ENCODE results near the gene KCNE3.

Gene KCNE3

GRCh38 chr11:74493791-74494630, 26.7 kb upstream of the KCNE3 start:
- H3K4me3 ChIP-seq (ENCODE audit: low read depth, low read length) = peak overlapping the region; percentile 85
- DNase-seq (ENCODE audit: low read depth) = no peak
- TF ChIP-seq, protein P1, sequence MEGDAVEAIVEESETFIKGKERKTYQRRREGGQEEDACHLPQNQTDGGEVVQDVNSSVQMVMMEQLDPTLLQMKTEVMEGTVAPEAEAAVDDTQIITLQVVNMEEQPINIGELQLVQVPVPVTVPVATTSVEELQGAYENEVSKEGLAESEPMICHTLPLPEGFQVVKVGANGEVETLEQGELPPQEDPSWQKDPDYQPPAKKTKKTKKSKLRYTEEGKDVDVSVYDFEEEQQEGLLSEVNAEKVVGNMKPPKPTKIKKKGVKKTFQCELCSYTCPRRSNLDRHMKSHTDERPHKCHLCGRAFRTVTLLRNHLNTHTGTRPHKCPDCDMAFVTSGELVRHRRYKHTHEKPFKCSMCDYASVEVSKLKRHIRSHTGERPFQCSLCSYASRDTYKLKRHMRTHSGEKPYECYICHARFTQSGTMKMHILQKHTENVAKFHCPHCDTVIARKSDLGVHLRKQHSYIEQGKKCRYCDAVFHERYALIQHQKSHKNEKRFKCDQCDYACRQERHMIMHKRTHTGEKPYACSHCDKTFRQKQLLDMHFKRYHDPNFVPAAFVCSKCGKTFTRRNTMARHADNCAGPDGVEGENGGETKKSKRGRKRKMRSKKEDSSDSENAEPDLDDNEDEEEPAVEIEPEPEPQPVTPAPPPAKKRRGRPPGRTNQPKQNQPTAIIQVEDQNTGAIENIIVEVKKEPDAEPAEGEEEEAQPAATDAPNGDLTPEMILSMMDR (IDR thresholded peaks at IDR 0.05; ENCODE audit: insufficient read depth, low read depth, low read length, missing control alignments) = no peak

DNA sequence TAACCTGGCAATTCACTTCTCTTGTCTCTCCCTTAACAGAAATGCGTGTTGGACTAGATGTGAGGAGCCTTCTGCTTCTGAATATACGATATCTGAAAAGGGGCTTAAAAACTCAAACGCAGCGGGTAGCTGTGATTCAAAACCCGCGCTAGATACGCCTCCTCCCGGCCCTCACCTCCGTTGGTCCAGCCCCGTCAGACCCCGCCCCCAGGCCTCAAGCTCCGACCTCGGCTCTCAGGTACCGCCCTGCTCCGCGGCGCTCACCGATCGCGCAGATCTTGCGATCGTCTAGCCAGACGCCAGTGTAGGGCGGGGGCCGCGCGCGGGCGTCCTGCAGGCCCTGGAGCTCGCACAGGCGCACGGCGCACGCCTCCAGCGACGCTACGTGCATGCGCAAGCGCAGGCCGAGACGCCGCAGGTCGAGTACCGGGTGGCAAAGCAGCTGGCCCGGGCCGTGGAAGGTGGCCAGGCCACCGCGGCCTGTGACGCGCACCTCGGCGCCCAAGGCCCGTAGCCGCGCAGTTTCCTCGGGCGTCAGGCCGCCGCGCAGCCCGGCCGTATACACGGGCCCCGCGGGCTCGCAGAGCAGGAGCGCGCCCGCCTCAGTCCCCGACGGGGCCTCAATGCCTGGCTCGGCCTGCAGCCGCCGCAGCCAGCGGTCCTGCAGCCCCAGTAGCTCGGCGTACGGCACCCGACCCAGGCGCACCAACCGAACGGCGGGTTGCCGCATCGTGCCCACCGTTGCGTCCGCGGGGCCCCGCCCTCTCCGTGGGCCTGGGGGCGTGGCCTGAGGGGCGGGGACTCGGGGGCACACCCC, 25.8 kb upstream of the KCNE3 start, which contains the start of gene LIPT2:
Gene LIPT2, minus strand, starts transcription at position 751 of the 817 bp plus-strand sequence. Its CDS starts 21 bp downstream, at position 730.
- TF ChIP-seq, protein P1 (IDR thresholded peaks at IDR 0.05; ENCODE audit: insufficient read depth, low read depth, low read length, missing control alignments) = no peak
- H3K4me3 ChIP-seq (ENCODE audit: low read depth, low read length) = peak within 1 kb of the TSS; percentile 85
- DNase-seq (ENCODE audit: low read depth) = peak; percentile 99

DNA sequence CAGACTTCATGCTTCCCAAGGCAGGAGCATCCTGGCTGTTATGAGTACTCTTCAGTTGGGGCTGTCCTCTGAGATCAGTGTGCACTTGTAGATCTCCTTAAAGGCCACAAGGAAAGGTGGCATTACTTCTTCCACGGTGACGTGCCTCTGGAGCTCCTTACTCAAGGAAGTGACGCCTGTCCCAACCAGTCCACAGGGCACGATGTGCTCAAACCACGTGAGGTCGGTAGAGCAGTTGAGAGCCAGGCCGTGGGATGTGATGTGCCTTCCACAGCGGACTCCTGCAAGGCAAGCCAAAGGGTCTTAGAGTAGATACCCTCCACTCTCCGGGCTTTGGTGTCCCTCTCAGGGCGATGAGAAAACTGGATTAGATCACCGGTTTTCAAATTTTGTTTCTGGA, 24.7 kb upstream of the KCNE3 start:
- DNase-seq (ENCODE audit: low read depth) = no peak
- TF ChIP-seq, protein P1 (IDR thresholded peaks at IDR 0.05; ENCODE audit: insufficient read depth, low read depth, low read length, missing control alignments) = no peak
- H3K4me3 ChIP-seq (ENCODE audit: low read depth, low read length) = no peak overlapping the region

DNA sequence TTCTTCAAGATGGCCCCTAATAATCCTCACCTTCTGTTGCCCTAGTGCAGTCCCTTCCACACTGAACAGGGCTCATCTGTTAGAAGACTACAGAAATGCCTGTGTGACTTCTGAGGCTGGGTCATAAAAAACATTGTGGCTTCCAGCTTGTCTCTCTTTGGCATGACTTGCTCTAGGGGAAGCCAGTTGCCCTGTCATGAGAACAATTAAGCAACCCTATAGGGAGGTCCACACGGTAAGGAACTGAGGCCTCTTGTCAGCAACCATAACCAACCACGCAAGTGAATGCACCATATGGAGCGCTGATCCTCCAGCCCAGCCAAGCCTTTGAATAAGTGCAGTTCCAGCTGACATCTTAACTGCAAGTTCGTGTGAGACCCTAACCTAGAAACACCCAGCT, 23.6 kb upstream of the KCNE3 start:
- TF ChIP-seq, protein P1 (IDR thresholded peaks at IDR 0.05; ENCODE audit: insufficient read depth, low read depth, low read length, missing control alignments) = no peak
- no peak for DNase-seq (ENCODE audit: low read depth)
- no peak overlapping the region for H3K4me3 ChIP-seq (ENCODE audit: low read depth, low read length)

DNA sequence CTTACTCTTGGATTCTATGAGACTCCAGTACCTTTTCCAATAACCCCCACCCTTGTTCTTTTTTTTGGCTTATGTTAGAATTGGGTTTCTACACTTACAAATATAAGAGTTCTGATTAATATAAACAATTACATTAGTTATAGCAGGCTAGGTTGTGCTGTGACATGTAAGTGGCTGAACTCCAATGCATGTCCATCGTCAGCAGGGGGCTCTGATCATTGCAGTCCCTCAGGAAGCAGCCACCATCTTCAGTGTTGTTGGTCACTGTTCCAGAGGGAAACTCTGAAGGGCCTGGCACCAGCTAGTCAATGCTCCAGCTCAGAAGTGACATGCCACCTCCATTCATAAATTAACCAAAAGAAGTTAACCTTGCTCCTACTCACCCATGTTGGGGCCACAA, 20.5 kb upstream of the KCNE3 start:
- H3K4me3 ChIP-seq (ENCODE audit: low read depth, low read length) = no peak overlapping the region
- TF ChIP-seq, protein P1 (IDR thresholded peaks at IDR 0.05; ENCODE audit: insufficient read depth, low read depth, low read length, missing control alignments) = peak; percentile 23
- DNase-seq (ENCODE audit: low read depth) = peak; percentile 47

- TF ChIP-seq, protein P1 (IDR thresholded peaks at IDR 0.05; ENCODE audit: insufficient read depth, low read depth, low read length, missing control alignments) = no peak
- DNase-seq (ENCODE audit: low read depth) = no peak
- H3K4me3 ChIP-seq (ENCODE audit: low read depth, low read length) = no peak overlapping the region
Measured at GRCh38 chr11:74485868-74486267, 18.5 kb upstream of the KCNE3 start.

Measured in GM12865 (cell line).